IPS-11a (cell line): Measurements from ENCODE around the gene ENTPD5.
A peak's percentile ranks its signal among the peaks of the same experiment; 100 is the strongest.

ENCODE experiments used
- H3K4me3 ChIP-seq: one replicate; pipeline ENCODE4 v1.5.1; 2013; ENCODE audit warnings: low read depth, low read length, control low read depth

ENTPD5 gene

GRCh38 chr14:74018586-74019407, at the start of gene ENTPD5, which contains the start of gene BBOF1:
Gene ENTPD5, minus strand, starts transcription at chr14:74019288. Its CDS starts 31,186 bp downstream, at chr14:73988102.
Gene BBOF1, plus strand, starts transcription at chr14:74019349. Its CDS starts 130 bp downstream, at chr14:74019479.
- peak within 1 kb of the TSS; percentile 95 for H3K4me3 ChIP-seq

- no peak overlapping the region for H3K4me3 ChIP-seq
Measured at GRCh38 chr14:74065746-74066575, 46.9 kb upstream of the ENTPD5 start.

GRCh38 chr14:74064883-74065282, 45.8 kb upstream of the ENTPD5 start:
- no peak overlapping the region for H3K4me3 ChIP-seq

GRCh38 chr14:74064426-74064825, 45.3 kb upstream of the ENTPD5 start:
- H3K4me3 ChIP-seq, result no peak overlapping the region

GRCh38 chr14:74062809-74063150, 43.7 kb upstream of the ENTPD5 start:
- H3K4me3 ChIP-seq, result no peak overlapping the region

GRCh38 chr14:74049876-74050495, 30.9 kb upstream of the ENTPD5 start:
- H3K4me3 ChIP-seq, result no peak overlapping the region

GRCh38 chr14:74048281-74048680, 29.2 kb upstream of the ENTPD5 start:
- no peak overlapping the region for H3K4me3 ChIP-seq

- H3K4me3 ChIP-seq, result no peak overlapping the region
Measured at GRCh38 chr14:74045522-74045921, 26.4 kb upstream of the ENTPD5 start.

GRCh38 chr14:74042296-74042695, 23.2 kb upstream of the ENTPD5 start:
- no peak overlapping the region for H3K4me3 ChIP-seq

- no peak overlapping the region for H3K4me3 ChIP-seq
Measured at GRCh38 chr14:74038020-74038859, 19.2 kb upstream of the ENTPD5 start.

GRCh38 chr14:74035556-74035955, 16.5 kb upstream of the ENTPD5 start:
- no peak overlapping the region for H3K4me3 ChIP-seq

GRCh38 chr14:74034572-74034971, 15.5 kb upstream of the ENTPD5 start:
- no peak overlapping the region for H3K4me3 ChIP-seq

- H3K4me3 ChIP-seq, result no peak overlapping the region
Measured at GRCh38 chr14:74029136-74029535, 10.0 kb upstream of the ENTPD5 start.

GRCh38 chr14:74022346-74022745, 3.3 kb upstream of the ENTPD5 start:
- H3K4me3 ChIP-seq, result no peak overlapping the region

- H3K4me3 ChIP-seq, result peak overlapping the region; percentile 95
Measured at GRCh38 chr14:74019408-74020137, 485 bp upstream of the ENTPD5 start.

- peak overlapping the region; percentile 95 for H3K4me3 ChIP-seq
Measured at GRCh38 chr14:74018174-74018585, 908 bp downstream of the ENTPD5 start.

- no peak overlapping the region for H3K4me3 ChIP-seq
Measured at GRCh38 chr14:74015963-74016362, 3.1 kb downstream of the ENTPD5 start.

- H3K4me3 ChIP-seq, result no peak overlapping the region
Measured at GRCh38 chr14:74015176-74015575, 3.9 kb downstream of the ENTPD5 start.

GRCh38 chr14:74014299-74014698, 4.8 kb downstream of the ENTPD5 start:
- no peak overlapping the region for H3K4me3 ChIP-seq
